Chondrocyte (in vitro differentiated cells): ENCODE data around the gene CDK14. TPM values are rescaled to one million over a fixed set of nuclear protein-coding genes. Genes with fewer than 3 reads are reported as not detected.

ENCODE experiments used
- DNase-seq: peaks from one replicate; pipeline ENCODE4 v3.0.0; 2021; ENCODE audit warnings: mixed read lengths, low spot score
- H3K27ac Mint-ChIP-seq: one replicate; pipeline ENCODE4 v1.8.0; 2021; ENCODE audit warnings: mild to moderate bottlenecking, moderate library complexity, mixed read lengths; ENCODE audit not compliant: unreplicated experiment
- H3K27me3 Mint-ChIP-seq: 2 replicates; pipeline ENCODE4 v1.8.0; 2021; ENCODE audit warnings: low read depth, mixed read lengths
- H3K36me3 Mint-ChIP-seq: 2 replicates; pipeline ENCODE4 v1.8.0; 2021; ENCODE audit warnings: low read depth, mixed read lengths
- H3K4me1 Mint-ChIP-seq: 2 replicates; pipeline ENCODE4 v1.8.0; 2021; ENCODE audit warnings: low read depth, mild to moderate bottlenecking, mixed read lengths
- H3K4me3 Mint-ChIP-seq: one replicate; pipeline ENCODE4 v1.8.0; 2021; ENCODE audit warnings: mild to moderate bottlenecking, moderate library complexity, mixed read lengths; ENCODE audit not compliant: unreplicated experiment
- H3K9me3 Mint-ChIP-seq: 2 replicates; pipeline ENCODE4 v1.8.0; 2021; ENCODE audit warnings: low read depth, mixed read lengths
- total RNA-seq: library from RNA; stranded (reverse); gene quantifications from 3 replicates; pipeline ENCODE4 v1.2.1, GENCODE V29; 2021
- TF ChIP-seq, protein P1 (sequence below): fragments of 200-600 bp; sonication (generic); IDR thresholded peaks from 2 replicates; pipeline ENCODE4 v1.5.0; 2021; ENCODE audit warnings: antibody characterized with exemption, mild to moderate bottlenecking, moderate library complexity

The CDK14 gene
- total RNA-seq, 1 donor from 2014 or later = 61.4 TPM

- H3K27me3 Mint-ChIP-seq = no peaks in the 10 kb centered on the region
- TF ChIP-seq, protein P1, sequence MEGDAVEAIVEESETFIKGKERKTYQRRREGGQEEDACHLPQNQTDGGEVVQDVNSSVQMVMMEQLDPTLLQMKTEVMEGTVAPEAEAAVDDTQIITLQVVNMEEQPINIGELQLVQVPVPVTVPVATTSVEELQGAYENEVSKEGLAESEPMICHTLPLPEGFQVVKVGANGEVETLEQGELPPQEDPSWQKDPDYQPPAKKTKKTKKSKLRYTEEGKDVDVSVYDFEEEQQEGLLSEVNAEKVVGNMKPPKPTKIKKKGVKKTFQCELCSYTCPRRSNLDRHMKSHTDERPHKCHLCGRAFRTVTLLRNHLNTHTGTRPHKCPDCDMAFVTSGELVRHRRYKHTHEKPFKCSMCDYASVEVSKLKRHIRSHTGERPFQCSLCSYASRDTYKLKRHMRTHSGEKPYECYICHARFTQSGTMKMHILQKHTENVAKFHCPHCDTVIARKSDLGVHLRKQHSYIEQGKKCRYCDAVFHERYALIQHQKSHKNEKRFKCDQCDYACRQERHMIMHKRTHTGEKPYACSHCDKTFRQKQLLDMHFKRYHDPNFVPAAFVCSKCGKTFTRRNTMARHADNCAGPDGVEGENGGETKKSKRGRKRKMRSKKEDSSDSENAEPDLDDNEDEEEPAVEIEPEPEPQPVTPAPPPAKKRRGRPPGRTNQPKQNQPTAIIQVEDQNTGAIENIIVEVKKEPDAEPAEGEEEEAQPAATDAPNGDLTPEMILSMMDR = no peak
- peaks cover 34% of the 10 kb centered on the region for H3K4me1 Mint-ChIP-seq
- H3K36me3 Mint-ChIP-seq = peaks cover 23% of the 10 kb centered on the region
- DNase-seq = no peak
- H3K9me3 Mint-ChIP-seq = peaks cover 21% of the 10 kb centered on the region
- H3K4me3 Mint-ChIP-seq = no peak overlapping the region
- H3K27ac Mint-ChIP-seq = no peak overlapping the region
These were observed 141.1 kb downstream of the CDK14 start for GRCh38 chr7:90736968-90737939.

- no peak overlapping the region for H3K27ac Mint-ChIP-seq
- H3K4me3 Mint-ChIP-seq = no peak overlapping the region
- no peak for DNase-seq
- H3K9me3 Mint-ChIP-seq = peaks cover 12% of the 10 kb centered on the region
- H3K4me1 Mint-ChIP-seq = peaks cover 34% of the 10 kb centered on the region
- peaks cover 16% of the 10 kb centered on the region for H3K36me3 Mint-ChIP-seq
- TF ChIP-seq, protein P1 = no peak
- H3K27me3 Mint-ChIP-seq = no peaks in the 10 kb centered on the region
These were observed 142.1 kb downstream of the CDK14 start for GRCh38 chr7:90738249-90738648.

DNA sequence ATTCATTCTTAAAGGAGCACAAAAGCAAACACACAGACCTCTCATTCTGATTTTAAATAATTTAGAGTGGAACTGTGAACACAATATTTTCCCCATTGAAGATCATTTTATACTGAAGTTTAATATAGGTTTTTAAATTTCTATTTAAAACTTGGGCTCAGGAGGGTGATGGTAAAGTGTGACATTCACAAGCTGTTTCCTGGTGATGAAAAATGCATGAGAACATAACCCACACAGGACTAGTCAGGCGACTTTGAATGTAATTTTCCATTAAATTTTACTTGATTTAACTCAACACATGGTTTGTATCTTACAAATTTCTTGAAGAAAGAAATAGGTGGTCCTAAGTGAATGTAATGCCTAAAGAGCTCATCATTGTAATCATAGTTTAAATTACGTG lies 143.6 kb downstream of the CDK14 start:
- Mint-ChIP-seq H3K27ac (peak overlapping the region; percentile 22), H3K4me3 (no peak overlapping the region), H3K4me1 (peaks cover 34% of the 10 kb centered on the region), H3K9me3 (no peaks in the 10 kb centered on the region), H3K36me3 (peaks cover 5% of the 10 kb centered on the region), H3K27me3 (no peaks in the 10 kb centered on the region)
- no peak for DNase-seq
- TF ChIP-seq, protein P1 = no peak

DNA sequence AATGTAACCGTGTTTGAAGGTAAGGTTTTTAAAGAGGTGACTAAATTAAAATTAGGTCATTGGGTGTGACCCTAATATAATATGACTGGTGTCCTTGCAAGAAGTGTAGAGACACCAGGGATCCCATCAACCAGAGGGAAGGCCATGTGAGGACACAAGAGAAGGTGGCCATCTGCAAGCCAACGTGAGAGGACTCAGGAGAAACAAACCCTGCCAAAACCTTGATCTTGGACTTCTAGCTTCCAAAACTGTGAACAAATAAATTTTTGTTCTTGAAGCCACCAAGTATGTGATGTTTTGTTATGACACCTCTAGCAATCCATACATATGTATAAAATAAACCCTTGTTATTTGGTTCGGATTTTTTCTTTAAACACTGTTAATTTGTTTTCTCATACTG lies 144.3 kb downstream of the CDK14 start:
- H3K27ac Mint-ChIP-seq = no peak overlapping the region
- no peaks in the 10 kb centered on the region for H3K9me3 Mint-ChIP-seq
- TF ChIP-seq, protein P1 = no peak
- H3K4me1 Mint-ChIP-seq = peaks cover 37% of the 10 kb centered on the region
- H3K36me3 Mint-ChIP-seq = peaks cover 3% of the 10 kb centered on the region
- DNase-seq = no peak
- no peaks in the 10 kb centered on the region for H3K27me3 Mint-ChIP-seq
- no peak overlapping the region for H3K4me3 Mint-ChIP-seq

- no peak overlapping the region for H3K4me3 Mint-ChIP-seq
- no peaks in the 10 kb centered on the region for H3K27me3 Mint-ChIP-seq
- H3K9me3 Mint-ChIP-seq = no peaks in the 10 kb centered on the region
- no peak for DNase-seq
- peaks cover 1% of the 10 kb centered on the region for H3K36me3 Mint-ChIP-seq
- no peak overlapping the region for H3K27ac Mint-ChIP-seq
- TF ChIP-seq, protein P1 = no peak
- peaks cover 37% of the 10 kb centered on the region for H3K4me1 Mint-ChIP-seq
These were observed 147.5 kb downstream of the CDK14 start for GRCh38 chr7:90743626-90744025.
